Placental epithelial cell (primary cell): ENCODE measurements around the gene RHOA. TPM values are rescaled to one million over a fixed set of nuclear protein-coding genes. Genes with fewer than 3 reads are reported as not detected.

Experiments used
- total RNA-seq: library from RNA; depleted of rRNA; stranded (reverse); fragments of >200 nt; gene quantifications from 2 replicates; pipeline ENCODE4 v1.2.3, GENCODE V29; 2012

RHOA gene
- total RNA-seq = 499 and 708 TPM in 2 replicates

GRCh38 chr3:49411968-49412631 lies at the start of gene RHOA, which contains the start of gene TCTA:
Gene RHOA (minus strand): TSS chr3:49411976. CDS start chr3:49375589, 36,387 bp downstream.
Gene TCTA (plus strand): TSS chr3:49412423. CDS start chr3:49412427, 4 bp downstream.

GRCh38 chr3:49422379-49423248 lies 10.8 kb upstream of the RHOA start, which contains the start of gene AMT:
Gene AMT (minus strand): TSS chr3:49422473. CDS start chr3:49422450, 23 bp downstream.

GRCh38 chr3:49358217-49358883 lies 53.4 kb downstream of the RHOA start, which contains the start of gene GPX1:
Gene GPX1 (minus strand): TSS chr3:49358353. CDS start chr3:49358278, 75 bp downstream.

GRCh38 chr3:49339941-49340800 lies 71.6 kb downstream of the RHOA start, which contains the start of gene USP4:
Gene USP4 (minus strand): TSS chr3:49340053. CDS start chr3:49340024, 29 bp downstream.

Other genes with a start within 250 kb of the RHOA start
- gene CCDC71, start 245.6 kb downstream of the RHOA start, total RNA-seq = 30.0 and 33.8 TPM in 2 replicates
- gene KLHDC8B, start 240.4 kb downstream of the RHOA start, total RNA-seq = 26.2 and 93.8 TPM in 2 replicates
- gene C3orf62, start 134.7 kb downstream of the RHOA start, total RNA-seq = 1.3 and 4.7 TPM in 2 replicates
- 16.1 and 22.0 TPM in 2 replicates for gene USP4, start 71.9 kb downstream of the RHOA start, total RNA-seq
- 85.2 and 99.2 TPM in 2 replicates for gene GPX1, start 53.6 kb downstream of the RHOA start, total RNA-seq
- gene TCTA, start 447 bp upstream of the RHOA start, total RNA-seq = 15.5 and 18.5 TPM in 2 replicates
- gene AMT, start 10.5 kb upstream of the RHOA start, total RNA-seq = 2.2 and 5.1 TPM in 2 replicates
- 3.9 and 5.3 TPM in 2 replicates for gene NICN1, start 17.3 kb upstream of the RHOA start, total RNA-seq
- gene DAG1, start 58.3 kb upstream of the RHOA start, total RNA-seq = 67.1 and 132 TPM in 2 replicates
- gene BSN, start 142.5 kb upstream of the RHOA start, total RNA-seq = under 0.01 and 0.11 TPM in 2 replicates